Measurements from ENCODE around the gene SYT17.

The SYT17 gene

GRCh38 chr16:19266774-19267173 lies 98.7 kb downstream of the SYT17 start:
- DNase-seq = no peak

- no peak for DNase-seq
These were observed 101.1 kb downstream of the SYT17 start for GRCh38 chr16:19269098-19269497.

GRCh38 chr16:19274165-19274797 lies 106.2 kb downstream of the SYT17 start:
- no peak for DNase-seq

- DNase-seq = no peak
These were observed 110.4 kb downstream of the SYT17 start for GRCh38 chr16:19278403-19278802.

- no peak for DNase-seq
These were observed 113.2 kb downstream of the SYT17 start for GRCh38 chr16:19281246-19281645.

GRCh38 chr16:19282101-19282500 lies 114.1 kb downstream of the SYT17 start:
- DNase-seq = no peak

GRCh38 chr16:19283637-19284036 lies 115.6 kb downstream of the SYT17 start:
- DNase-seq = no peak

- peak; percentile 1 for DNase-seq
These were observed 116.2 kb downstream of the SYT17 start for GRCh38 chr16:19284207-19284606.

GRCh38 chr16:19285431-19285830 lies 117.4 kb downstream of the SYT17 start, which contains the start of gene CLEC19A:
Gene CLEC19A, plus strand, starts transcription at chr16:19285731. Its CDS starts 121 bp downstream, at chr16:19285852.
- DNase-seq = no peak

GRCh38 chr16:19286827-19287226 lies 118.8 kb downstream of the SYT17 start:
- no peak for DNase-seq

- DNase-seq = no peak
These were observed 119.2 kb downstream of the SYT17 start for GRCh38 chr16:19287241-19287640.

- no peak for DNase-seq
These were observed 121.1 kb downstream of the SYT17 start for GRCh38 chr16:19288872-19289799.

GRCh38 chr16:19289811-19290485 lies 121.9 kb downstream of the SYT17 start:
- DNase-seq = no peak

- no peak for DNase-seq
These were observed 122.8 kb downstream of the SYT17 start for GRCh38 chr16:19290860-19291259.

- no peak for DNase-seq
These were observed 123.4 kb downstream of the SYT17 start for GRCh38 chr16:19291475-19291874.

GRCh38 chr16:19292186-19292585 lies 124.1 kb downstream of the SYT17 start:
- no peak for DNase-seq

GRCh38 chr16:19294156-19294649 lies 126.2 kb downstream of the SYT17 start:
- DNase-seq = no peak

GRCh38 chr16:19295393-19295792 lies 127.4 kb downstream of the SYT17 start:
- DNase-seq = no peak

- DNase-seq = no peak
These were observed 129.4 kb downstream of the SYT17 start for GRCh38 chr16:19297454-19297853.

- DNase-seq = no peak
These were observed 131.5 kb downstream of the SYT17 start for GRCh38 chr16:19299565-19299964.

- DNase-seq = no peak
These were observed 133.9 kb downstream of the SYT17 start for GRCh38 chr16:19301931-19302330.

GRCh38 chr16:19304750-19305149 lies 136.7 kb downstream of the SYT17 start:
- no peak for DNase-seq

- DNase-seq = no peak
These were observed 137.4 kb downstream of the SYT17 start for GRCh38 chr16:19305443-19305842.
